Endothelial cell of umbilical vein (primary cell): Measurements from ENCODE around the gene YTHDF1. TPM values are rescaled to one million over a fixed set of nuclear protein-coding genes. Genes with fewer than 3 reads are reported as not detected.

Experiments
- BruUV-seq: library from RNA; stranded (reverse); fragments of 400-500 nt; replicated peaks from 2 replicates; lab custom pipeline; 2021; lab: Mats Ljungman, UMichigan
- CTCF ChIA-PET: fragments of 300-600, 350-600 bp; sonication (Branson Sonifier 250); formaldehyde crosslinking; loops from one replicate; lab custom pipeline; 2021; ENCODE audit warnings: antibody characterized with exemption, inconsistent platforms; lab: Charles Lee
- POLR2A ChIA-PET: fragments of 300-600, 350-600 bp; sonication (Branson Sonifier 250); formaldehyde crosslinking; loops from one replicate; lab custom pipeline; 2021; ENCODE audit warnings: antibody characterized with exemption, inconsistent platforms; lab: Charles Lee
- DNase-seq: peaks from one replicate; pipeline ENCODE4 v3.0.0-alpha.2; 2011; ENCODE audit warnings: low read depth, low spot score
- FAIRE-seq: peaks from 2 replicates; lab custom pipeline; 2011; peaks lifted over from hg19 to GRCh38; lab: Jason Lieb, UNC
- H2AFZ ChIP-seq: 2 replicates; pipeline ENCODE4 v1.6.0; 2012; ENCODE audit warnings: low read depth, low read length, control low read depth, inconsistent platforms
- H3K27ac ChIP-seq: 2 replicates; pipeline ENCODE4 v1.5.1; 2011; ENCODE audit warnings: low read depth, mild to moderate bottlenecking, control low read depth, low read length, moderate library complexity; ENCODE audit not compliant: insufficient read depth
- H3K27me3 ChIP-seq, 2 experiments: 2 replicates each; pipeline versions ENCODE4 v1.6.0 to v1.6.1; 2011; ENCODE audit warnings: low read length in 2 of 2, mixed read lengths in 1 of 2; ENCODE audit not compliant: control insufficient read depth in 2 of 2, insufficient read depth in 2 of 2
- H3K36me3 ChIP-seq, 2 experiments: 2 replicates in 1 of 2; 3 replicates in 1 of 2; pipeline ENCODE4 v1.5.1; 2011; ENCODE audit warnings: low read length in 2 of 2, mild to moderate bottlenecking in 1 of 2, moderate library complexity in 1 of 2; ENCODE audit not compliant: control insufficient read depth in 2 of 2, insufficient read depth in 2 of 2; ENCODE audit errors: extremely low read depth in 1 of 2
- H3K4me1 ChIP-seq: 3 replicates; pipeline ENCODE4 v1.5.1; 2011; ENCODE audit warnings: mild to moderate bottlenecking, low read length; ENCODE audit not compliant: control insufficient read depth, insufficient read depth; ENCODE audit errors: extremely low read depth
- H3K4me2 ChIP-seq: 2 replicates; pipeline ENCODE4 v1.6.1; 2011; ENCODE audit warnings: low read length, control low read depth, mixed read lengths; ENCODE audit not compliant: insufficient read depth
- H3K4me3 ChIP-seq, 3 experiments: fragments of 200-600 bp in 1 of 3; sonication (generic), shearing (Covaris generic) in 1 of 3; replicated peaks in 1 of 3; 2 replicates each; pipeline ENCODE4 v1.5.1; 2011 to 2016; ENCODE audit warnings: control low read depth in 3 of 3, low read length in 3 of 3, mild to moderate bottlenecking in 2 of 3, inconsistent platforms in 1 of 3, low read depth in 1 of 3, moderate library complexity in 1 of 3; ENCODE audit not compliant: insufficient read depth in 1 of 3
- H3K79me2 ChIP-seq: 2 replicates; pipeline ENCODE4 v1.6.0; 2012; ENCODE audit warnings: low read length, inconsistent platforms; ENCODE audit not compliant: control insufficient read depth, insufficient read depth
- H3K9ac ChIP-seq: replicated peaks from 2 replicates; pipeline ENCODE3; 2011; ENCODE audit warnings: low read length, control low read depth; ENCODE audit not compliant: insufficient read depth; ENCODE audit errors: extremely low read depth
- H3K9me1 ChIP-seq: replicated peaks from 3 replicates; pipeline ENCODE4 v1.6.0; 2011; ENCODE audit warnings: mild to moderate bottlenecking, low read length; ENCODE audit not compliant: control insufficient read depth, insufficient read depth; ENCODE audit errors: extremely low read depth
- H3K9me3 ChIP-seq: replicated peaks from 2 replicates; pipeline ENCODE4 v1.5.1; 2012; ENCODE audit warnings: low read length, inconsistent platforms; ENCODE audit not compliant: control insufficient read depth, insufficient read depth
- H4K20me1 ChIP-seq: replicated peaks from 2 replicates; pipeline ENCODE3; 2011; ENCODE audit warnings: mild to moderate bottlenecking, low read length; ENCODE audit not compliant: control insufficient read depth, insufficient read depth; ENCODE audit errors: extremely low read depth
- EZH2 ChIP-seq: IDR thresholded peaks from 2 replicates; pipeline ENCODE4 v1.6.1; 2012; ENCODE audit warnings: borderline replicate concordance, low read depth, mild to moderate bottlenecking, moderate library complexity, low read length, inconsistent platforms; ENCODE audit not compliant: severe bottlenecking
- FOS ChIP-seq: IDR thresholded peaks from 2 replicates; pipeline ENCODE4 v1.6.1; 2011; ENCODE audit warnings: mild to moderate bottlenecking, low read length, moderate library complexity, borderline replicate concordance; ENCODE audit not compliant: insufficient read depth
- GATA2 ChIP-seq: IDR thresholded peaks from 2 replicates; pipeline ENCODE4 v1.7.0; 2011; ENCODE audit warnings: low read depth, mild to moderate bottlenecking, moderate library complexity, mixed read lengths, low read length; ENCODE audit not compliant: insufficient read length, insufficient read depth
- JUN ChIP-seq: IDR thresholded peaks from 2 replicates; pipeline ENCODE4 v1.6.1; 2011; ENCODE audit warnings: borderline replicate concordance, low read depth; ENCODE audit not compliant: insufficient read length, insufficient read depth
- MAX ChIP-seq: IDR thresholded peaks from 2 replicates; pipeline ENCODE4 v1.6.1; 2011; ENCODE audit not compliant: insufficient read depth, insufficient read length
- MYC ChIP-seq: IDR thresholded peaks from one replicate; pipeline ENCODE4 v1.6.1; 2011; ENCODE audit warnings: mild to moderate bottlenecking, low read depth, low read length
- POLR2A ChIP-seq: IDR thresholded peaks from 2 replicates; pipeline ENCODE4 v1.6.1; 2012; ENCODE audit warnings: low read depth, mild to moderate bottlenecking, control low read depth, low read length
- POLR2AphosphoS5 ChIP-seq: IDR thresholded peaks from 2 replicates; pipeline ENCODE4 v1.6.1; 2012; ENCODE audit warnings: low read depth, mild to moderate bottlenecking, control low read depth, low read length, moderate library complexity; ENCODE audit not compliant: insufficient read depth
- dilution Hi-C: fragments of 300-500 bp; cut with MboI; formaldehyde crosslinking; loops from one replicate; pipeline ENCODE4 v1.15.0; 2019; ENCODE audit warnings: low sequenced_read_pairs; ENCODE audit not compliant: extremely low pct_ligation_motif_present
- intact Hi-C: fragments of 100-400 bp; cut with micrococcal nuclease; formaldehyde crosslinking; loops from one replicate; pipeline ENCODE4 v1.10.0; 2022
- polyA plus RNA-seq, 4 experiments: library from polyadenylated mRNA; depleted of rRNA in 3 of 4; stranded (reverse) in 3 of 4; unstranded in 1 of 4; fragments of >200 nt; gene quantifications; 2 replicates each; pipeline versions ENCODE4 v1.2.1 to v1.2.3, GENCODE V29; 2011 to 2012; ENCODE audit warnings: missing spikeins in 1 of 4
- total RNA-seq: library from RNA; stranded (reverse); gene quantifications from 2 replicates; pipeline ENCODE4 v1.2.3, GENCODE V29; 2021
- TF ChIP-seq, protein P1 (sequence below), 2 donors: IDR thresholded peaks; 1 replicate in 1 of 2; 2 replicates in 1 of 2; pipeline ENCODE4 v1.5.1; 2011; ENCODE audit warnings: low read length in 2 of 2, mild to moderate bottlenecking in 2 of 2, moderate library complexity in 2 of 2, control low read depth in 1 of 2, inconsistent platforms in 1 of 2, low read depth in 1 of 2; ENCODE audit not compliant: insufficient read depth in 1 of 2; ENCODE audit errors: extremely low read depth in 1 of 2

Gene YTHDF1
- total and polyA plus RNA-seq, 2 donors (not counting 3 experiments of a cell fraction or from before 2014, with no cell fraction given): 25.2 to 44.4 TPM

DNA sequence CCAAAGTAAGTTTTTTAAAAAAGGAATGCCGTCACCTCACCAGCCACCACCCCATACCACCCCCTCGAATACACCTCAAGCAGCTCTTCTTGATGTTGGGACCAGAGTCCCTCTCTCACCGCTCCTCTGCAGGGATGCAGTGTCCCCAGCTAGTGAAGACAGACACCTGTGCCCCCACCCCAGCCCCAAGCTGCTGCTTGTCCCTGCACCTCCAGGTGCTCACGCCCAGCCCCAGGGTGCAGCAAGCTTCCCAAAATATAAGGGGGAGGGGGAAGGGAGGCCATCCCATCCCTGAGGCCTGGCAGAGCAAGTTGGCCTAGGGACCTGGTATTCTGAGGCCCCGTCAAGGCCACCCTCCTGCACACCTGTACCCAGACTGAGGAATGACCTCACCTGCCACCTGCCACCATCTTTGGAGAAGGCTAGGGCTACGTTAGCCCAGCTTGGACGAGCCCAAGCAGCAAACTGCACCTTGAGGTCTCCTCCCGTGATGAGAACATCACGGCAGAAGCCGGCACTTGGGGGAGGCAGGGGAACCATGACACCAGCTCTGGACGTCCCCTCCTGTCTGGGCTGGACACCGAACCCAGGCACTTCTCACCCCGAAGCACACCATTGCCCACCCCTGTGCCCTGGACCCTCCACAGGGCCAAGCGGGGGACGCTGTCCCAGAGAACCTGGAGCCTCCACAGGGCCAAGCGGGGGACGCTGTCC, 25.9 kb downstream of the YTHDF1 start:
- Histone ChIP-seq H3K79me2 (no peaks in the 10 kb centered on the region), H3K36me3 (peaks cover 0 to 3% of the 10 kb centered on the region in 2 experiments), H3K27ac (no peak overlapping the region), H3K4me3 (no peak overlapping the region), H3K9me1 (no peaks in the 10 kb centered on the region), H3K9ac (no peak overlapping the region), H3K27me3 (no peaks in the 10 kb centered on the region), H3K4me1 (no peaks in the 10 kb centered on the region), H4K20me1 (no peaks in the 10 kb centered on the region), H3K9me3 (no peaks in the 10 kb centered on the region), H3K4me2 (no peak overlapping the region), H2AFZ (no peak overlapping the region)
- DNase-seq (no peak), FAIRE-seq (no peak)
- TF ChIP-seq FOS (no peak), POLR2A (no peak), GATA2 (no peak), MYC (no peak), POLR2AphosphoS5 (no peak), JUN (no peak), MAX (no peak), EZH2 (no peak)
- TF ChIP-seq, protein P1, sequence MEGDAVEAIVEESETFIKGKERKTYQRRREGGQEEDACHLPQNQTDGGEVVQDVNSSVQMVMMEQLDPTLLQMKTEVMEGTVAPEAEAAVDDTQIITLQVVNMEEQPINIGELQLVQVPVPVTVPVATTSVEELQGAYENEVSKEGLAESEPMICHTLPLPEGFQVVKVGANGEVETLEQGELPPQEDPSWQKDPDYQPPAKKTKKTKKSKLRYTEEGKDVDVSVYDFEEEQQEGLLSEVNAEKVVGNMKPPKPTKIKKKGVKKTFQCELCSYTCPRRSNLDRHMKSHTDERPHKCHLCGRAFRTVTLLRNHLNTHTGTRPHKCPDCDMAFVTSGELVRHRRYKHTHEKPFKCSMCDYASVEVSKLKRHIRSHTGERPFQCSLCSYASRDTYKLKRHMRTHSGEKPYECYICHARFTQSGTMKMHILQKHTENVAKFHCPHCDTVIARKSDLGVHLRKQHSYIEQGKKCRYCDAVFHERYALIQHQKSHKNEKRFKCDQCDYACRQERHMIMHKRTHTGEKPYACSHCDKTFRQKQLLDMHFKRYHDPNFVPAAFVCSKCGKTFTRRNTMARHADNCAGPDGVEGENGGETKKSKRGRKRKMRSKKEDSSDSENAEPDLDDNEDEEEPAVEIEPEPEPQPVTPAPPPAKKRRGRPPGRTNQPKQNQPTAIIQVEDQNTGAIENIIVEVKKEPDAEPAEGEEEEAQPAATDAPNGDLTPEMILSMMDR (IDR thresholded peaks at IDR 0.05; ENCODE audit: extremely low read depth in 1 of 2, insufficient read depth in 1 of 2, low read depth in 1 of 2, low read length in 2 of 2): no peak
- BruUV-seq: no TSS peak
- CTCF ChIA-PET: interaction anchor here (1.3 to 2.3 kb wide), 3 partner anchors 25 to 218 kb away, joined by 3 to 8 read pairs (median 5); no protein-coding TSS in a partner anchor
- POLR2A ChIA-PET: no interaction called here
- dilution Hi-C loops (no loop called here), intact Hi-C loops (no loop called here)
